GM12872 (cell line): ENCODE data around the gene FOXD4.
"Not testable (repeated sequence)": the region's sequence is repeated elsewhere in the genome, so short reads cannot be mapped to it uniquely, and the experiment has no call there.

Experiments
- TF ChIP-seq, protein P1 (sequence below): IDR thresholded peaks from 3 replicates; pipeline ENCODE4 v1.5.1; 2011; ENCODE audit warnings: low read depth, mild to moderate bottlenecking, low read length, moderate library complexity; ENCODE audit not compliant: insufficient read depth

FOXD4 gene

DNA sequence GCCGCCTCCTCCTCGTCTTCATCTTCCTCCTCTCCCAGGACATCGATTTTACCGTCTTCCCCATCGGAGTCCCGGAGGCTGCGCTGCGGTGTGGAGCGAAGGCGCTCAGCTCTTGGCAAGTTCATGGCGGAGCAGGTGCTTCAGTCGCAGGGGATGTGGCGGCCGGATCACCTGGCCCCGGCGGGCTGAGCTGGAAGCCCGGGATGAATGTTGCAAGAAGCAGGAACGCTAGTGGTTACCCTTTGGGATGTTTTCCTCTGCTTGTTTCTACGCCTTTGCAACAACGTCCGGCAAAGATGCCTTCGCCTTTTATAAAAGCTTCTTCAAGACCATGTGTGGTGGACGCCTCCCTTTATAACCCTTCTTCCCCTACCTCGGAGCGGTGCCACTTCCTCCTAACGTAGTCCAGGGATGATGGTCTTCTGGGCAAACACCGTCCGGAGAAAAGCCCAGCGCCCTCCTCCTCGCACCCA is at the start of gene FOXD4:
Gene FOXD4 (minus strand): TSS at position 423 of the 473 bp plus-strand sequence. CDS start 298 bp downstream, at position 125.
- TF ChIP-seq, protein P1, sequence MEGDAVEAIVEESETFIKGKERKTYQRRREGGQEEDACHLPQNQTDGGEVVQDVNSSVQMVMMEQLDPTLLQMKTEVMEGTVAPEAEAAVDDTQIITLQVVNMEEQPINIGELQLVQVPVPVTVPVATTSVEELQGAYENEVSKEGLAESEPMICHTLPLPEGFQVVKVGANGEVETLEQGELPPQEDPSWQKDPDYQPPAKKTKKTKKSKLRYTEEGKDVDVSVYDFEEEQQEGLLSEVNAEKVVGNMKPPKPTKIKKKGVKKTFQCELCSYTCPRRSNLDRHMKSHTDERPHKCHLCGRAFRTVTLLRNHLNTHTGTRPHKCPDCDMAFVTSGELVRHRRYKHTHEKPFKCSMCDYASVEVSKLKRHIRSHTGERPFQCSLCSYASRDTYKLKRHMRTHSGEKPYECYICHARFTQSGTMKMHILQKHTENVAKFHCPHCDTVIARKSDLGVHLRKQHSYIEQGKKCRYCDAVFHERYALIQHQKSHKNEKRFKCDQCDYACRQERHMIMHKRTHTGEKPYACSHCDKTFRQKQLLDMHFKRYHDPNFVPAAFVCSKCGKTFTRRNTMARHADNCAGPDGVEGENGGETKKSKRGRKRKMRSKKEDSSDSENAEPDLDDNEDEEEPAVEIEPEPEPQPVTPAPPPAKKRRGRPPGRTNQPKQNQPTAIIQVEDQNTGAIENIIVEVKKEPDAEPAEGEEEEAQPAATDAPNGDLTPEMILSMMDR = not testable (repeated sequence)
